ENCODE data around the gene EGFL7. TPM values are rescaled to one million over a fixed set of nuclear protein-coding genes. Genes with fewer than 3 reads are reported as not detected.

EGFL7 gene
- total RNA-seq, 1 donor from 2014 or later = 12.6 TPM

DNA sequence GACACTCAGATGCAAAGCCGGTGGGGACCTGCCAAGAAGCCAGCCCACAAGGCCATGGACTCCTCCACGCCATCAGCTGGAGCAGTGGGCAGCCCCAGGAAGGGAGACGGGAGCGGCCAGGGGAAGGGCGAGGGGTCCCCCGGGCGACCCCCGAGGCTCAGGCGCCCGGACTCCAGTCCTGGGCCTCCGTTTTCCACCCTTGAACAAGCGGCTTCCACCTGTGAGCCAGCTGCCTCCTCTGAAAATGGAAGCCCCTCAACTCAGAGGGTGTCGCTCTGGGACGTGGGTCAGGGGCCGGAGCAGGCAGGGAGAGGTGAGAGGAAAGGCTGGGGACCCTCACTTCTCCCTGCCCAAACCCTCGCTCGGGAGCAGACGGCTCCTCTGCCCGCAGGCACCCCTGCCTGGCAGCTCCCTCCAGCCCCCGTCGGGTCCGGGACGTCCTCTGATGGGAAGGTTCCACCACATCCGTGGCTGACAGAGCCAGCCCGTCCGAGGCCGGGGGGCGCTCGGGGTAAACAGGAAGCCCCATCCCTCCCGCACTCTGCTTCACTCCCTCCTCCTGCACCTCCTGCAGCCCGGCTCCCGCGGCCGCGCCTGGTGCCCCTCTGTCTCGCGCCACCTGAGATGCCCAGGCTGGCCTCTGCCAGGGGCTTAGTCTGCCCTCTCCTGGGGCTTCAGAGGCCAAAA is 3.7 kb upstream of the EGFL7 start:
- DNase-seq (ENCODE audit: low spot score in 2 of 2) (no peak), FAIRE-seq (no peak)

DNA sequence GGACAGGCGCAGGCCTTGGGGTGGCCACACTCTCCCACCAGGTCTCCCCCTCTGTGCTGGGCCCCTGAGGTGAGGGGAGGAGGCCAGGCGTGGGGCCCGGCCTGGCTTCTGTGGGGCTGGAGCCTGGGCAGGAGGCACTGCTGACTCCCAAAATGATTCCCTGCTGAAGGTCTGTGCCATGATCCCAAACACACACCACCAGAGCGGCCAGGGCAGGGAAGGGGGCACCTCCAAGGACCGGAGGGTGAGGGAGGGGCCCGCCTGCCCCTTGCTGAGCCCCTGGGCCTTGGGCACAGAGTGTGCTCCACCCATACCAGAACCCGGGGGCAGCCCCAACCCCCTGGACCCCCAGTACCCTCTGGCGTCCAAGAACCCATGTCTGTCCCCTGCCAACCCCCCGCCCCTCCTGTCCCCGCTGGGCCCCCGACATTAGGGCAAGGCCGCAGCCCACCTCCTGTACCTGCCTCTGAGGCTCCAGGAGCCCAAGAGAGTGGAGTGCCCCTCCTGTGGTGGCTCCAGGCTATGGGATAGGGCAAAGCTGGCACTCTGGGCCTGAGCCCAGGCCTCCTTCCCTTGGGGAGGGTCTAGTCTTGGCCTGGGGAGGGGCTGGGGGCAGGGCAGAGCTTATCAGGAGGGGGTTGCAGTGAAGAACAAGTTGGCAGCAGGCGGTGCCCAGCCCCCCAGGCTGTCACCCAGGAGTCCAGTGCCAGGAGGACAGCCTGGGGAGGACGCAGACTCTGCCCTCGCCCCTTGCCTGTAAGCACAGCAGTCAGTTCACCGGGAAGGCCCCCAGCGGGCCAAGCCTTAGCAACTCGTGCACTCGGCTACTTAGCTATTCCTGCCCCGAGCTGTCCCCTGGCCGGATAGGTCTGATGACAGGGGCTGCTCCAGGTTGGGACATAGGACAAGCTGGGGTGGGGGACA is 2.6 kb upstream of the EGFL7 start:
- DNase-seq (ENCODE audit: low spot score in 2 of 2) = no peak
- no peak for FAIRE-seq

DNA sequence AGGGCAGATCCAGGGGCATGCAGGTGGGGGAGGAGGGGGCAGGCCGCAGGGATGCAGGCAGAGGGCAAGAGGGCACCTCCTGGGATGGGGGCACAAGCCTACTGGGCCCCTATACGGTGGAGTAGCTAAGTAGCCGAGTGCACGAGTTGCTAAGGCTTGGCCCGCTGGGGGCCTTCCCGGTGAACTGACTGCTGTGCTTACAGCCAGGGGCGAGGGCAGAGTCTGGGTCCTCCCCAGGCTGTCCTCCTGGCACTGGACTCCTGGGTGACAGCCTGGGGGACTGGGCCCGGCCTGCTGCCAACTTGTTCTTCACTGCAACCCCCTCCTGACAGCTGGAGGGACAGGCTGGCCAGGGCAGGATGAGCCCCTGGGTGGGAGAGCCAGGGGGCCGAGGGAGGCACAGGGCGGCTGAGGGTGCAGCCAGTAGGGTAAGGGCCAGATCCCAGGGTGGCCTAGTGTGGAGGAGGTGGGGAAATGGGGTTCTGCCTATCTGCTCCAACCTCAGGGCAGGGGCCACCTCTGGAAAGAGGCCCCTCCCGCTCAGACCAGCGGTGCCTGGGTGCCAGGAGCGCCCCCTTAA is 1.7 kb upstream of the EGFL7 start:
- FAIRE-seq (no peak), DNase-seq (ENCODE audit: low spot score in 2 of 2) (no peak)

DNA sequence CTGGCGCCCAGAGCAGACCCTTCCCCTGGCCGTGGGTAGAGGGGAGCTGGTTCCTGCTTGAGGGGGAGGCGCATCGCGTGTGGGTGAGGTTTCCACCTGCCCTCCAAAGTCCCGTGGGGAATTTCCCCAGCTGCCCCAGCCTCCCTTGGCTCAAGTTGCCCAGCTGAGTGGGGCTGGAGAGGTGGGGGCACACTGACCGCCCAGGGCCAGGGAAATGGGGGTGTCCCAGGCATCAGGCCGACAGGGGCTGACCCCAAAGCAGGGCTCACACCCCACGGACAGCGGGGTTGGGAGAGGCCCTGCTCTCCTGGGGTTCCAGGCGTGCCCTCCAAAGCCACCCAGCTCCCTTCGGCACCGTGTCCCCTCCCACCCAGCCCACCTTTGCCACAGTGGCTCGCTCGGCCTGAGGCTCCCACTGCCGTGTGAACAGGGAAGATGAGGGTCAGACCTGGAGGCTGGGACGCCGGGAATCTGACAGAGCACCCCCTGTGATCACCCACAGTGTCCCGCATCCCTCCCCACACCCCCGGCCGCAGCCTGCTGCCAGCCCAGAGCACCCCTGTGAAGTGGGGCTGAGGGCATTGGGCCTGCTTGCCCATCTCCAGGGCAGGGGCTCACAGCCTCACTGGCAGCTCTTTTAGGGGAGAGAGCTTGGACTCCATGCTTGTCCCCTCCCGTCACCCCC is 933 bp upstream of the EGFL7 start:
- DNase-seq (ENCODE audit: low spot score in 2 of 2) (no peak), FAIRE-seq (no peak)

DNA sequence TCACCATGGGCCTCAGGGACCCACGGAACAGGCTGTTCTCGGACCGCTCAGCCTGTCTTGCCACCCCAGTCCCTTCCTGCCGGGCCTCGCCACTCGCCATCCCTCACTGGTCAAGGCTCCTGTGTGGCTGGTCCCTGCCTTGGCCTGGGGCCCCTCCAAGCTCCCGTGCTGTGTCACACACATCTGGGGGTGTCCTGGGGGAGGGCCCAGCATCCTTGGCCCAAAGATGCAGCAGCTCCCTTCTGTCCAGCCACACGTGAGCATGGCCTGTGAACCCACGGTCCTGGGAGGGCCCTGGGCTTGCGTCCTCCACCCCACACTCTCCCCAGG is 425 bp upstream of the EGFL7 start:
- DNase-seq (ENCODE audit: low spot score in 2 of 2) = no peak
- no peak for FAIRE-seq

DNA sequence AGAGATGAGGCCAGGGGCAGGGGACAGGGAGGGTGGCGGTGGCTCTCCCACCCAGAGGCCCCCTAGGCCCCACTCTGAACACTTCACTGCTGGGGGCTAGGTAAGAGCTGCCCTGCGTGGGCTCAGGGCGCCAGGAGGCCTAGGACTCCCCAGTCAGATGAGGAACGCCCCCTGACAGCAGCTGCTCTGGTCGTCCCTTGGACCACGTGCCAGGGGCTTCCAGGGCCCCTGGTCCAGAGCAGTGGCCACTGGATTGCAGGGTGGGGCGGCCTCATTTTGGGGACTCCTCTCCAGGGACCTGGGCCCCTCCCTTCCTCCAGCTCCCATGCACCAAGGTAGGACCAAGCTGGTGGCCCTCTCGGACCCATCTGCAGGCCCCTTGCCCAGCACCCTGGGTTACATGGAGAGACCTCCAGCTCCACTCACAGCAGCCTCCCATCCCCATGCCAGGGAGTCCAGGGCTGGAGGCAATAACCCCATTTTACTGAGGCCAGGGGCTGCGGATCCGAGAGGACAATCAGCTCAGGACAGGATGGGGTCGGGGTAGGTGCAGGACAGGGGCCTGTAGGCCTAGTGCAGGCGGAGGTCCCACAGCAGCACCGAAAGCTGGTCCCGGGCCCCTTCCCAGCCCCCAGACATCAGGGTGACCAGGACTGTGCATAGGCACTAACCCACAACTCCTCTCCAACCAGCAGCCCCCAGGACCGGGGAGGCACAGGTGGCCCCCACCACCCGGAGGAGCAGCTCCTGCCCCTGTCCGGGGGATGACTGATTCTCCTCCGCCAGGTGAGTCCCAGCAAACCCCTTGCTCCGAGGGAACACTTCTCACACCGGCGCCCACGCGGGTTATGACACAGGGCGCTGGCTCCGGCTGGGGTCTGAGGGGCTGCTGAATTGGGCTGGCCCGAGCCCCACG is 1.5 kb downstream of the EGFL7 start:
- DNase-seq (ENCODE audit: low spot score in 2 of 2) (no peak), FAIRE-seq (no peak)

DNA sequence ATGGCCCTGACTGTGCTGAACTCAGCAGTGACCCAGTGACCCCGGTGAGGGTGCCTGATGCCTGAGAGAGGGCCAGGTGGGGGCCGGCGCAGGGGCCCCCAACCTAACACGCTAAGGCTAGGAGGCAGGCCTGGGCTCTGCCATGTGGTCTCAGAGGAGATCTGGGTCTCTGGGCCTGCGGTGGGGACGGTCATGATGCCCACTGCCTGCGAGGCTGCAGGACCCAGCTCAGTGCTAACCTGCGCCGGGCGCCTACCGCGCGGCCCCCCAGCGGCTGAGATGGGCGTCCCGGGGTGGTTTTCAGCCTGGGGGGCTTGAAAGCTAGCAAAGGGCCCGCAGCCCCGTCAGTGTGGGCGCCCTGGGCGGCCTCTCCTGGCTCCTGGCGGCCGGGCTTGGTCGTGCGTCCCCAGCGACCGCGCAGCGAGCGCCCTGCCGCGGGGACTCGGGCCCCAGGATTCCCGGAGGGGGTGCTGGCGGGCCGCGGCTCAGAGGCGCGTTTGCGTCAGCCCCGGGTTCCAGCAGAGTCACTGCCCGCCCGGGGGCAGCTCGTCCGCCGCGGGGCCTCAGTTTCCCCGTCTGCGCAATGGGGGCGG is 2.5 kb downstream of the EGFL7 start:
- FAIRE-seq = no peak
- peak in 1 of 2 donors; percentile 73 for DNase-seq (ENCODE audit: low spot score in 2 of 2)

DNA sequence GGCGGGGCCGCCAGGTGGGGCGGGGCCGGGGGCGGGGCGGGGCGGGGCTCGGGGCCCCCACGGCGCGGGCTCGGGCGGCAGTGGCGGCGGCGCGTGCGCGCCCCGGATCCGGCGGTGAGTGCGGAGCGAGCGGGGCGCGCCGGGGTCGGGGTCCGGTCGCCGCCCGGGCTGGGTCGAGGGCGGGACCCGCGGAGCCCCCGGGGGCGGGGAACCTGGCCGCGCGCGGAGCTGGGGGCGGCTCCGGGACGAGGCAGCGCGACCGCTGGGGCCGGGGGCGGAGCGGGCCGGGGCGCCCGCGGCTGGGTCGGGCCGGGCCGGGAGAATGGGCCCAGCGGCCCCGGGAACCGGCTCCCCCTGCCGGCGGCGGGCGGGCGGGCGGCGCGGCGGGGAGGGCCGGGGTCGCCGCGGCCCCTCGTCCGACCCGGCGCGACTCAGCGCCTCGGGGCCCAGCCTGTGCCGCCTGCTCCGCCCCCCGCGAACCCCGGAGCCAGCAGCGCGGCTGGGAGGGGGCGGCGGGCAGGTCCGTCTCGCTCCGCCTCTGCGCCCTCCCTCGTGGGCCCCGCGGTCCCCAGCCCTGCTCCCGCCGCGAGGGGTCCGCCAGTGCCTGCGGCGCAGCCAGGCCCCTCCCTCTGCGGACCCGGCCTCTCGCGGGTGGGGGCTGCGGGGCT is 3.1 kb downstream of the EGFL7 start:
- peak in 1 of 2 donors; percentile 78 for DNase-seq (ENCODE audit: low spot score in 2 of 2)
- no peak for FAIRE-seq

DNA sequence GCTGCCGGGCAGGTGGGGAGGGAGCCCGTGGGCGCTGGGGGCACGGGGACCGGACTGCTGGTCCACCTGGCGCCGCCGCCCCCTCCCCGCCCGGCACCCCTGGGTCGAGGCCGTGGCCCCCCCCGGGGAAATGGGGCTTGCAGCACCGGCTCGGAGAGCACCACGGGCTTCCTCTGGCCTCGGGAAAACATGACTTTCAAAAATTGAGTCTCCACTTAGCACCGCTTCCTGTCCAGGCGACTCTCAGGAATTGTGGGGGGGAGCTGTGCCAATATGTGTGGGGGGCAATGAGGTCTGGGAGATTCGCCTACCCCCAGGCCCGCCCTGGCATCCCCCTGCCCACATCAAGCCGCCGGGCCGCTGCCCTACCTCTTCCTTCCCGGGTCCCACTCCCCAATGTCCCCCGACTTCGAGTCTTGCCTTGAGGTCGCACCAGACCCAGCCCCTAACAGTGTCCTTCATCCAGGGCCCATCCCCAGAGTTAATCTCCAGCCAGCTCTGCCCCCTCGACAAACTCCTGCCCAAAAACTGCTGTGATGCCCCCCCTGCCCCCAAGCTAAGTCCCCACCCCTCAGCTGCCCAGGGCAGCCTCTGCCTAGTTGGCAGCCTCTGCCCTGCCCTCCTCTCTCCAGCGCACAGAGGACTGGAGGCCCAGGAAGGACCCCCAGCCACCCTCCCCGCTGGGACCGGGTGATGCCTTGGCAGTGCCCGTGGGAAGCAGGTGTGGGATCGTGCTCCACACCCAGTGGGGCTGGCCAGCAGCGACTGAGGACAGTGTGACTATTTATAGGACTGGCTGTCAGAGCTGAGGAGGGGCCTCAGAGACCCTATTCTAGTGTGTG is 3.9 kb downstream of the EGFL7 start:
- FAIRE-seq = no peak
- peak in 1 of 2 donors; percentile 66 for DNase-seq (ENCODE audit: low spot score in 2 of 2)

DNA sequence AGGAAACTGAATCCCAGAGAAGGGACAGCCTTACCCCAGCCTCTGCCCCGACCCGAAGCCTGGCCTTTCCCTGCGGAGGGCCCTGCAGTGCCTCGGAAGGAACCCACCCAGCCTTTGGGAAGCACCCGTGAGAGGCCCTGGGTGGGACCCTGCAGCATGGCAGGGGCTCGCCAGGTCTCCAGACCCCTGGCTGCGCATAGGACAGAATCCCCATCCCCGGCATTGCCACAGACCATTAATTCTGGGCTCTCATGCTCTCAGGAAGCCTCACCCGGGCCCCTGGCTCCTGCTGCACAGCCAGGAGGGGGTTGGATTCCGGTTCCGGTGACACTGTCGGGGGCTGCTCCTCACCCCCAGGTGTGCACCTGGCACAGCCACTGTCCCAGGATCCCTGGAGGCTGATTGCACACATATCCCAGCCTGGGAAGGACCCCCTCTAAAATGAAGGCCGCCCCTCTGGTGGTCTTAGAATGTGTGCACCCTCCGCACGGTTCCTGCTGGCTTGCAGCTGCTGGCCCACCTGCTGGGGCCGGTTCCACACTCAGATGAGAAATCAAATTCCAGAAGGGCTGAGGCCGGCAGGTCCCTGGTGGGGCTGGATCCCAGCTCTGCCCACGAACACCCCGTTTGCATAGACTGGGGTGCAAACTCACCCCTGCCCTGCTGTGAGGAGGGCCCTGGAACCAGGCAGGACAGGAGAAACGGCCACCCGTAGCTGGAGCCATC is 4.7 kb downstream of the EGFL7 start:
- no peak for DNase-seq (ENCODE audit: low spot score in 2 of 2)
- FAIRE-seq = no peak

DNA sequence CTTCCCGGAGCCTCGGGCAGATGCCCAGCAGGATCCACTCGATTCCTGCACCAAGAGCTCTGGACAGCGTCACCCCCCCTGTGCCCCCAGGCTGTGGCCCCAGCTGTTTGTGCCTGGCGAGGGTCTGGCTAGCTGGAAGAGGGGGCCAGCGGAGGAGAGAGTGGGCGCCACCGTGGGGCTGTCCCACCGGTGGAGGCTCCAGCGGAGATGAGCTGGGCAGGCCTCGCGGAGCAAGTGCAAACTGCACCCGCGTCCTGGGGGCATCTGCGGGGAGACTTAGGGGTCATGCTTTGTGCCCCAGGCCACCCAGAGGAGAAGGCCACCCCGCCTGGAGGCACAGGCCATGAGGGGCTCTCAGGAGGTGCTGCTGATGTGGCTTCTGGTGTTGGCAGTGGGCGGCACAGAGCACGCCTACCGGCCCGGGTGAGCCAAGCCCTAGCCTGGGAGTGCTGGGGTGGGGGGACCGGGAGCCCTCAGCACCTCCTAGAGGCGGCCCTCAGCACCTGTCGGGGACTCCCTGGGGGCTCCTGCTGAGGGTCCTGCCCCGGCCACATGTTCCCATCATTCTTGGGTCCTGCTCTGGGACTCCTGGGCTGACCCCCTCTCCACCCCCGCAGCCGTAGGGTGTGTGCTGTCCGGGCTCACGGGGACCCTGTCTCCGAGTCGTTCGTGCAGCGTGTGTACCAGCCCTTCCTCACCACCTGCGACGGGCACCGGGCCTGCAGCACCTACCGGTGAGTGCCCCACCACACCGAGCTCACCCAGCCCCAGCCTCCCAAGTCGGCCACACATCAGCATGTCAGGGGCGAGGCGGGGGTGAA is 5.4 kb downstream of the EGFL7 start:
- no peak for FAIRE-seq
- no peak for DNase-seq (ENCODE audit: low spot score in 2 of 2)

DNA sequence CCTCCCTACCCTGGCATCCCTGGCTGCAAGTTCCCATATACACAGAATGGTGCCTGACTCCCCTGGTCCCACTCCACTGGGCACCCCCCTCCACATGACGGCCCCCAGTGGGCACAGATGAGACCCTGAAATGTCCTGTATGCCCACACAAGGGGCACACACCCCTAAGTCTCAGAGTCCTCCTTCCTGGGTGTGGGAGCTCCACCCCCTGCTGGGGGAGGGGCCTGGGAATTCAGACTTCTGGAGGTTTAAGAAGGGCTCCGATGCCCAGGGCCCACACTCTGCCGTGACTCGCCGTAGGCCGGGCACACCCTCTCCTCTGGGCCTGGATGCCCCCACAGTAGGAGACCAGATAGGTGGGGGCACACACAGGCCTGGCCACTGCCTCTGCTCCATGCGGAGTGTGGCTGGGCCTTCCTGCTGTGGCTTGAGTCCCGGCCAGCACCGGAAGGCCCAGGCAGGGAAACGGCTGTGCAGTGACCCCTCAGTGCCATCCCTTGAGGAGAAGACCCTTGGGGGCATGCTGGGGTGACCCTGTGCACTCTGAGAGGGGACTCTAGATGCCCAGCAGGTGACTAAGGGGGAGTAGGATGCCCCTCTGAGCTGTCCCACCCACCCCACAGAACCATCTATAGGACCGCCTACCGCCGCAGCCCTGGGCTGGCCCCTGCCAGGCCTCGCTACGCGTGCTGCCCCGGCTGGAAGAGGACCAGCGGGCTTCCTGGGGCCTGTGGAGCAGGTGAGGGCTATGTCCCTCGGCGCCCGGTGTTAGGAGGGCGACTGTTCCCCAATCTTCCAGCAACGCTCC is 6.5 kb downstream of the EGFL7 start:
- FAIRE-seq (no peak), DNase-seq (ENCODE audit: low spot score in 2 of 2) (no peak)

DNA sequence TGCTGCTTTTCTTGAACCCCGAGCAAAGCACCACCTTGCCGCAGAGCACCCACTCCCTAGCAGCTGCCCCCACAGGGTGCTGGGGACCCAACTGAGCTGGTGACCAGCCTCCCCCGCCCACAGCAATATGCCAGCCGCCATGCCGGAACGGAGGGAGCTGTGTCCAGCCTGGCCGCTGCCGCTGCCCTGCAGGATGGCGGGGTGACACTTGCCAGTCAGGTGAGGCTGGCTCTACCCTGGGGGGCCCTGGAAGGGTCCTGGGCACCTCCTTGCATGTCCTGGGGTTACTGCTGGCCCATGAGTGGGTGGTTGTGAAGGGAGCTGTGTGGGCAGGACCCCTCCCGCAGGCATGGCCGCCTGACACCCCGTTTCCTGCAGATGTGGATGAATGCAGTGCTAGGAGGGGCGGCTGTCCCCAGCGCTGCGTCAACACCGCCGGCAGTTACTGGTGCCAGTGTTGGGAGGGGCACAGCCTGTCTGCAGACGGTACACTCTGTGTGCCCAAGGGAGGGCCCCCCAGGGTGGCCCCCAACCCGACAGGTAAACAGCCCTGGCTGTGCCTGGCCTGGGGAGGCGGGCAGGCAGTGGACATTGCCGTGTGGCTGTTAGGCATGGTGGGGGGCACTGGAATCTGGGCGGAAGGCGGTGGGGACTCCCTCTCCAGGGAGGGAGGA is 7.2 kb downstream of the EGFL7 start:
- DNase-seq (ENCODE audit: low spot score in 2 of 2) (no peak), FAIRE-seq (no peak)

DNA sequence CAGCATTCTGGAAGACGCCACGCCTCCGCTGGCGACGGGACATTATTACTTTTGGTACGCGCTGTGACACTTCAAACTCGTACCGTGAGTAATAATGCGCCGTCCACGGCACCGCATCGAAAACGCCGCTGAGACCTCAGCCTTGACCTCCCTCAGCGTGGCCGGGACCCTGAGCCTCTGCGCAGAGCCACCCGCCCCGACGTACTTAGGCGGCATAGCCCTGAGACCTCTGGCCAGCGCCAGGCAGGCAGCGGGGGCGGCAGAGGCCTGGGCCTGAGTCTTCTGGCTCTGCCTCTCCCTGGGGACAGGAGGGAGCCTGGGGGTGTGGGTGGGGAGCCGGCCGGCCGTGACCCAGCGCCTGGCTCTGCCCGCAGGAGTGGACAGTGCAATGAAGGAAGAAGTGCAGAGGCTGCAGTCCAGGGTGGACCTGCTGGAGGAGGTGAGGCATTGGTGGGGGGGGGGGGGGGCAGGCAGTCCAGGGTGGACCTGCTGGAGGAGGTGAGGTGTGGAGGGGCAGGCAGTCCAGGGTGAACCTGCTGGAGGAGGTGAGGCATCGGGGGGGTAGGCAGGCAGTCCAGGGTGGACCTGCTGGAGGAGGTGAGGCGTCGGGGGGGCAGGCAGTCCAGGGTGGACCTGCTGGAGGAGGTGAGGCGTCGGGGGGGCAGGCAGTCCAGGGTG is 8.0 kb downstream of the EGFL7 start:
- no peak for DNase-seq (ENCODE audit: low spot score in 2 of 2)
- FAIRE-seq = no peak

DNA sequence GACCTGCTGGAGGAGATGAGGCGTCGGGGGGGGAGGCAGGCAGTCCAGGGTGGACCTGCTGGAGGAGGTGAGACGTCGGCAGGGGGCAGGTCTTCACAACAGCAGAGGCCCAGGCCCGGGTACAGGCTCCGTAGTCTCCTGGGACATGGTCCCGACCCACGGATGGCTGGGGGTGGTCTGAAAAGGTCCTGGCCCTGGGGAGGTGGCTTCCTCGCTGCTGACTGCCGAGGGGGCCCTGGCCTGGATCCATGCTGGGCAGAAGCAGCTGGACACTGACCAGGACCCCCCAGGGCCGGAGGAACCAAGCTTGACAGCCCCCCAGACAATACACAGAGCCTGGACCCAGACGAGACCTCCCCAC is 8.5 kb downstream of the EGFL7 start:
- FAIRE-seq (no peak), DNase-seq (ENCODE audit: low spot score in 2 of 2) (no peak)
